Endothelial cell of umbilical vein (primary cell): ENCODE results near the gene CAPZA2.

Experiments used
- POLR2A ChIP-seq: IDR thresholded peaks from 2 replicates; pipeline ENCODE4 v1.6.1; 2012; ENCODE audit warnings: low read depth, mild to moderate bottlenecking, control low read depth, low read length
- POLR2AphosphoS5 ChIP-seq: IDR thresholded peaks from 2 replicates; pipeline ENCODE4 v1.6.1; 2012; ENCODE audit warnings: low read depth, mild to moderate bottlenecking, control low read depth, low read length, moderate library complexity; ENCODE audit not compliant: insufficient read depth

DNA sequence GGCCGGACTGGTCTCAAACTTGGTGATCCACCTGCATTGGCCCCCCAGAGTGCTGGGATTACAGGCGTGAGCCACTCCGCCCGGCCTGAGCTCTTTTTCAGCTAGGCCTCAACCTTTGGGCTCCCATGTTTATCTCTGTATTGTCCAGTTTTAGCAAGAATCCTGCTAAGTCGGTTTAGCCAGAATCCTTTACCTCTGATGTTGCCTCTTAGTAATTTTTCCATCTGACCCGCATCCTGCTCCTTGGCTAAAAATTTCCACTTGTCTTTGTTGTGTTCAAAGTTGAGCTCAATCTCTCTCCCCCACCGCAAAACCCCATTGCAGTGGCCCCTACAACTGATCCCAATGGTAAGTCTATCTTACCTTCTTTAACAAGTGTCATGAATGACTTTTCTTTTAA lies 70.2 kb downstream of the CAPZA2 start:
- TF ChIP-seq POLR2A (no peak), POLR2AphosphoS5 (no peak)
